Vagina (tissue), 2 donors: ENCODE measurements around the gene NFU1.

Source experiments
- CTCF ChIP-seq, 3 experiments: fragments of 450-650 bp in 2 of 3; fragments of 200-600 bp in 1 of 3; sonication (generic) in 1 of 3; IDR thresholded peaks; one replicate each; pipeline ENCODE4 v1.5.1; 2017 to 2019; ENCODE audit warnings: antibody characterized with exemption in 3 of 3, mild to moderate bottlenecking in 2 of 3, moderate library complexity in 2 of 3
- POLR2A ChIP-seq, 2 donors: fragments of 450-650 bp; IDR thresholded peaks; one replicate each; pipeline ENCODE4 v1.6.1; 2017; ENCODE audit warnings: antibody characterized with exemption in 2 of 2, mild to moderate bottlenecking in 2 of 2, moderate library complexity in 2 of 2

GRCh38 chr2:69428981-69429380, 8.3 kb downstream of the NFU1 start:
- TF ChIP-seq POLR2A (IDR thresholded peaks at IDR 0.05) (no peak), CTCF (IDR thresholded peaks at IDR 0.05) (no peak)
